Measurements from ENCODE around the gene STXBP4.
"Not testable (repeated sequence)": the region's sequence is repeated elsewhere in the genome, so short reads cannot be mapped to it uniquely, and the experiment has no call there.

The STXBP4 gene

DNA sequence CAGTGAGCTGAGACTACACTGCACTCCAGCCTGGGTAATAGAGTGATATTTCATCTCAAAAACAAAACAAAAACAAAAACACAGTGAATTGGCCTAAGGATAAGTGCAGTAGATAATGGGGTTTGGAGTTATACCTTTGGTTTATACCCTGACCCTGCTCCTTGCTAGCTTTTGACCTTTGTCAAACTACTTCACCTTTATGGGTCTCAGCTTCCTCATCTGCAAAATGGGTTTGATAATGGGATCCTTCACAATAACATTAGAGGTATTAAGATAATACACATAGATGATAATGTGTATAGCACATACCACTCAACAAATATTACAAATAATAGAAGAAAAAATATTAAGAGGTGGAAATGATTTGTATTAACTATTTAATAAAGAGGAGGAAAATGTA lies 85.9 kb downstream of the STXBP4 start:
- no peak for DNase-seq (ENCODE audit: low read depth in 3 of 3)

DNA sequence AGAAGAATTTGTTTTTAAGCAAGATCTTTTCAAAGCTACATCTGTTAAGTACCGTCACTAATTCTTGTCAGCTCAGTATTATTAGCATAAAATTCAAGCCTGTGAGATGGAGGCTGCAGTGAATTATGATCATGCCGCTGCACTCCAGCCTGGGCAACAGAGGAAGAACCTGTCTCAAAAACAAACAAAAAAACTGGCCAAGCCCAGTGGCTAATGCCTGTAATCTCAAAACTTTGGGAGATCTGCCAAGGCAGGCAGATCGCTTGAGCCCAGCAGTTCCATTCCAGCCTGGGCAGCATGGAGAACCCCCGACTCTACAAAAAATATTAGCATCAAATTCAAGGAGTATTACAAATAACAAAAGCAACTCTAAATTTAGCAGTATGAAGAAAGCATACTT lies 88.0 kb downstream of the STXBP4 start:
- DNase-seq (ENCODE audit: low read depth in 3 of 3): no peak

DNA sequence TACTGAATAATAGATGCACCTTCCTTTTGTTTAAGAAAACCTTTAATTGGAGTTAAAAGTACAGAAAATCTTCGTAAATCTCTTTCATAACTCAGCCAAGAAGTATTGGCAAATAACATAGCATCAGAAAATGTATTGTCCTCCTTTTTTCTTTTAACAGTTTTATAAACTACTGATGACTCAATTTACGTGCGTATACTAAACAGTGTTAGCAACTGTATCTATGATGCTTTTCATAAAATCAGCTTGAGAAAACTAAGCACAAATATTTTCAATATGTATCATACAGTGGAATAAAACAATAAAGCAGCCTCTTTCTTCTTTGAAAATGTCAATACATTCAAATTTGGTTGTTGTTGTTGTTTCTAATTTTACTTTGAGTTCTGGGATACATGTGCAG lies 88.6 kb downstream of the STXBP4 start:
- DNase-seq (ENCODE audit: low read depth in 3 of 3): no peak

DNA sequence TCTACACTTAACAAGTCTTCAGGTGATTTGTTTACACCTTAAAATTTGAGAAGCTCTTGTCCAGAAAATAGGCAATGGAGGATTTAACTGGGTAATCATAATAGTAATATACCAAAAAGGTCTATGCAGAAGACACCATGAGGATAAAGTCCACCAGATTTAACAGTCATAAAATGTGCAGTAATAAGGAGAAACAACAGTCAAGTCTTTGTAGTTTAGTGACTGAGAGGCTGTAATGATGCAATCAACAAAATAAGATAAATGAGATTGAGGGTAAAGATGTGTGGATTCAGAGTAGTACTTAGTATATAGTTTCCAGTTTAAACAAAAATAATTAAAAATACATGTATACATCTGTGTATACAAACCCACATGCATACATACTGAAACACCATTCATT lies 91.2 kb downstream of the STXBP4 start:
- DNase-seq (ENCODE audit: low read depth in 3 of 3): no peak

DNA sequence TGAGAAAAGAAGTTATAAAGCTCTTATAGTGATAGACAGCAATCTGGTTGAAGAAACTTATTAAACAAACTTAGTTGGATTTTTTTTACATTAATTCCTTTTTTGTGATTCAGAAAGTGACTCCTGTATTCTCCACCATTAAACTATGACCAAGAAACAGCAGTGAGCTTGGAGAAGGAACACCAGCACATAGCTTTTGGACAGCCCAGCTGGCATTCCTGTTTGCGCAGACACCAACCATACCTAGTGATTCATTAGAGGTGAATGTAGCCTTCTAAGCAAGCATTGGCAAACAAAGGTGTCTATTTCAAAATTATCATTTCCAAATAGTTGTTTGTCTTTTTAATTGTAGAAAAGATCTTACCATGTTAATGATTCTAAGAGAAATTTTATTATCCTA lies 94.4 kb downstream of the STXBP4 start:
- no peak for DNase-seq (ENCODE audit: low read depth in 3 of 3)

DNA sequence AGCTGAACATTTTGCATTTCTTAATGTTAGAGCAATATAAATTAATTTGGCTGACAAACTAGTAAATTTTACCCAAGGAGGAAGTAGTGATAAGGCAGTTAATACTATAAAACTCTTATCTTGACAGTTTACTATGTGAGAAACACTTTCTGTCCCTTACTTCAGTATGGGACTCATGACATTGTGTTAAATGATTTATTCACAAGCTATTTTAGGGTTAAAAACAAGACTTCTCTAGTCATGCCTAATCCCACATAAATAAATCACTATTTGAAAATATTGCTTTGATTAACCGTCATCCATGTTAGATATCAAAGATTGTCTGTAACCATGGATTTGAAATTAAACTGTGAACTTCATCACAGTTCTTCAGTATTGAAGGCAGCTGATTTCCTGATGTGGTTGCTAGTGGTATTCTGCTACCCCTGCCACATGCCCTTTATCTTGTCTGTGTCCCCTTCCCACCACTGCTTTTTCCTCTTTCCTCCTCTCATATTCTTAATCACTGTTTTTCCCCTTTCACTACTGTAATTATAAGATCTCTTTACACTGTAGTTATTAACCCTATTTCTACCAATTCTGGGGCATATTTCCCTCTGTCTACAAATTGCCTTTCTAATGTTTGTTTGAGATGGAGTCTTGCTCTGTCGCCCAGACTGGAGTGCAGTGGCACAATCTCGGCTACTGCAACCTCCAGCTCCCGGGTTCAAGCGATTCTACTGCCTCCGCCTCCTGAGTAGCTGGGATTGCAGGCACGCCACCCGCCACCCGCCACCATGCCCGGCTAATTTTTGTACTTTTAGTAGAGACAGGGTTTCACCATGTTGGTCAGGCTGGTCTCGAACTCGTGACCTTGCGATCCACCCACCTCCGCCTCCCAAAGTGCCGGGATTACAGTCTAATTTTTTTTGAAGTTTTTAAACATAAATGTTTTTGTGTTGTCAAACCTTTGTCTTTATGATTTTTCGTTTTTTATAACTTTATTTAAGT lies 95.6 kb downstream of the STXBP4 start:
- no peak for DNase-seq (ENCODE audit: low read depth in 3 of 3)

DNA sequence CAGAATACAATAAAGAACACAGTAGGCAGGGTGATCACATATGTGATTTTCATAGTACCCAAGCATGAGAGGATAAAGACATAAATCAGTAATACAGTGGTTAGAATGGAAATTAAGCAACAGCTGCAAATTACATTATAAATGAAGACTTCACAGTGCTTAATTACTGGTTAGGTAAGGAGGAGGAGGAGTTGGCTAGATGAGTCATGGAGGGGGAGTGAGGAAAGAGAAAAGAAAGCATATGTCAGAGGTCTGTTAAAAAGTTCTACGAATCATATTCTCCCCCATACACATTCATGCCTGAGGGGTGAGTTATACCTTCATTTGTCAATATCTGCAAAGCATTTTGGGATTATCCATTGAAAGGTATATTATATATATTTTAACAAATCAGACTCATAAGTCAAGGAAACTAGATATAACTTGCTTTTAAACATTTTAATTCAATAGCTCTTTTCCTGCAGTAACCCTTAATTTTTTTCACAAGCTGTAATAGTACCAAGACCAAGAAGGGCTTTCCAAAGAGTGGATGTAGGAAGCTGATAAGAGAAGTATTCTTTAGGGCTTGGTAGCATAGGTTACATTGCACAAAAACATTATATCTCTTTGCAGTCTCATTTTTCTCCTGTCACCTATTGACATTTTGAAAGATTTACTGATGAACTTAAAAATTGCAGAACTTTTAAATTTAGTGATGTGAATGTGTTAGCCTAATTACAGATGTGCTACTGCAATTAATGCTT lies 99.3 kb downstream of the STXBP4 start:
- no peak for DNase-seq (ENCODE audit: low read depth in 3 of 3)

DNA sequence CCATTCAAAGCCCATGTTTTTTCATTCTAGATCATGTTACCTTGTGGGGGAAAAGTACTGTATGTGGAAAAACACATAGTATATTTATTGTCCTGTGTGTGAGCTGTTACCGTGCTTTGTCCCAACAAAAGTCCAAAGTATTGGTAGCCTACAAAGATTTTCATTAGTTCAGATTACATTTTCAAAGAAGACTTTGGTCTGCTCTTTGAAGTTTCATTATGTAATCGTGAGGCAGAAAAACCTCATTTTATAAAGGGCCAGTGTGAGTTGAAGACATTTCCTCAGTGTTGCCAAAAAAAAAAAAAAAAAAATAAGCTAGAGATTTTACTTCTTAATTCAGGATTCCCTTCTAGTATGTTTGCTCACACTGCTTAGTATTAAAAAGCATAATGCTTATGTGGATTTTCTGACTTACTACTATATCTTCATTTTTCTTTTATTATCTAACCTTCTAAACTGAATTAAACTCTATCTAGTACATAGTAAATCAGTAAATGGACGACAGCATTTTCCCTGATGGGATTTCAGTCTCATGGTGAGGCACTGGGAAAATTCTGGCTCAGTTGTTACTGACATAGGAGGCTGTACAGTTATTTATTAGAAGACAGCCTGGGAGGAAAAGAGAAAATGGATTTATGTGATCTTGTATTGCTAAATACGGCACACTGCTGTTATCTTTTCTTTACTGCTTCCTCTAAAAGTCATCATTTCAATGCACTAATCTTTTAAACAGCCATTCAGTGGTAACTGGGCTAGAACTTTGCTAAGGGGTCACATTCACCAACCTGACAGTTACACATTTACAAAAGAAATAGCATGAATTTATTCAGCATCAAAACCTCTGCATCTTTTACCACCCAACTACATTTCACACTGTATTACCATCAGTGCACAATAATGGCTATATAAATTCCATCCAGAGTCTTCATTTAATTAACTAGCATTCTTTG lies 100.6 kb downstream of the STXBP4 start:
- DNase-seq (ENCODE audit: low read depth in 3 of 3): no peak

DNA sequence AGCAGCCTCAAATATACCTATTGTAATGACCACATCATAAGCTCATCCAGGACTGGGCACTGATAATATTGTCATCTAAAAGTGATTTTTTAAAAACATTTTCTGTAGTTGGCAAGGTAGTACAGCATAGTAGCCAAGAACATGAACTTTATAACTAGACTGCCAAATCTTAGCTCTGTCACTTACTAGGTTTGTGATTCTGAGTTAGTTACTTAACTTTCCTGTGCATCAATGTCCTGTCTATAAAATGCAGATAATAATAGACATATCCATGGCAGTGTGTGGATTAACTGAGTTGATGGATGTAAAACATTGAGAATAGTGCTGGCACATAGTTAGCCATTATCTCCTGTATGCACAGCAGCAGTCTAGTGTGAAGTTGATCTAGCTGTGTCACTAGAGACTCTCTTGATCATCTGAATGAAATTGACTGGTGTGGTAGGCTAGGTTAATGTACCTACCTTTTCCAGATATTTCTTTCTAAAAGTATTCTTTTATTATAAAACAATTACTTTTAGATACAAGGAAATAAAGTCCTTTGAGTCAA lies 101.5 kb downstream of the STXBP4 start:
- DNase-seq (ENCODE audit: low read depth in 3 of 3): no peak

DNA sequence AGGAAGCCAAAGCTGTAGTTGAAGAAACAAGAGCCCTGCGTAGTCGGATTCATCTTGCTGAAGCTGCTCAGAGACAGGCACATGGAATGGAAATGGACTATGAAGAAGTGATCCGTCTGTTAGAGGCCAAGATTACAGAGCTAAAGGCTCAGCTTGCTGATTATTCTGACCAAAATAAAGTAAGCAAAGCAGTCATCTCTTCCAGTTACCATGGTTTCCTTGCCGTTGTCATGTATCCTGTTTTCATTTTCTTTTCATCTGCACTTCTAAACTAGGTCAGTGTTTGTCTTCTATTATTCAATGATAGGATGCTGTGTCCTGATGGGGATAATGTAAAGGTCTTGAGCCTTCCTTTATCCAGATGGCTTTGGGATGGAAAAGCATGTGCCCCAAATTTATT lies 104.3 kb downstream of the STXBP4 start:
- DNase-seq (ENCODE audit: low read depth in 3 of 3): no peak

DNA sequence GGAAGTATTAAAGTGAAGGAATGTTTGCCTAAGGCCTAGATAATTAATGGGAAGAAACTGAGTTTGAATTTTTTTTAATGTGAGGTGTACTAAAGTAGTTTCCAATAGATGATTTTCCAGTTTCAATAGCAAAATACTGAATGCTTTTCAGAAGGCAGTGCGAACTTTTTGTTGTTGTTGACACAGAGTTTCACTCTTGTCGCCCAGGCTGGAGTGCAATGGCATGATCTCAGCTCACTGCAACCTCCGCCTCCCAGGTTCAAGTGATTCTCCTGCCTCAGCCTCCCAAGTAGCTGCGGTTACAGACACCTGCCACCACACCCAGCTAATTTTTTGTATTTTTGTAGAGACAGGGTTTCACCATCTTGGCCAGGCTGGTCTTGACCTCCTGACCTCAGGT lies 104.9 kb downstream of the STXBP4 start:
- not testable (repeated sequence) for DNase-seq (ENCODE audit: low read depth in 3 of 3)

DNA sequence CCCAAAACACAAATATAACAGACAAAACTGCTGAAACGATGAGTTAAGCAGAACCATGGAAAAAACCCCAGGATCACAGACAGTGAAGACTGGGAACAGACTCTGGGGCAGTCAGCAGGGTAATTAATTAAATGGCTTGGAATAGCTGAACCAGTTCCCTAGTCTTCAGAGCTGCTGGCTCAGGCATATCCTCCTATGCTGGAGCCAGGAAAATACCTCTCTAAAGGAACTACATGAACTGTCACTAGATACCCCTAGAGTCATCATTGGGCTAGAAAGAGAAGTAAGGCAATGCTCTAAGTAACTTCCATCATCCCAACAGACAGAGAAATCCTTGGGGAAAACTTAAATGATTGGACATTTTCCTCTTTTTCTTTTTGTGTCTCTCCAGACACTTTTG lies 113.0 kb downstream of the STXBP4 start:
- no peak for DNase-seq (ENCODE audit: low read depth in 3 of 3)

DNA sequence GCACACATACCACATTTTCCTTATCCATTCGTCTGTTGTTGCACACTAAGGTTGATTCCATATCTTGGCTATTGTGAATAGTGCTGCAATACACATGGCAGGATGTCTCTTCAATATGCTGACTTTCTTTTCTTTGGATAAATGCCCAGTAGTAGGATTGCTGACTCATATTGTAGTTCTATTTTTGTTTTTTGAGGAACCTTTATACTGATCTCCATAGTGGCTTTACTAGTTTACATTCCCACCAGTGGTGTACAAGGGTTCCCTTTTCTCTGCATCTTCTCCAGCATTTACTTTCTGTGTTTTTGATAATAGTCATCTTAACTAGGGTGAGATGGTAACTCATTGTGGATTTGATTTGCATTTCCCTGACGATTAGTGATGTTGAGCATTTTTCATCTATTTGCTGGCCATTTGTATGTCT lies 118.1 kb downstream of the STXBP4 start:
- no peak for DNase-seq (ENCODE audit: low read depth in 3 of 3)

DNA sequence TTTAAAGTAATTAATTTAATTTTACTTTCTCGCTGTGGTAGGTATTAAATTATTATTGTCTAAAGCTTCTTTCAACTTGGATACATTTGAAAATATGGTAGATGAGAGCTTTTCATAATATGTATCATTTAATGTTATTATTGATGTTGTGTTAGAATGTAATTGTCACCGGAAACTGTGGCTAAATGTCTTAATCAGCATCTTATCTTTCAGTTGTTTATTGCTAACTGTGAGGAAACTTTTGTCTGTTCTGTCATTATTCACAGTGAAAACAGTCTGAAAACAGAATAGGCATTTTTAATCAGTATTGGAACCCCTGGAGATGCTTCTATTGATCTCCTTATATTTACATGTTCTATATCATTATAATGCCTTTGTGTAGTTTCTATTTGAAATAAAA lies 120.7 kb downstream of the STXBP4 start:
- DNase-seq (ENCODE audit: low read depth in 3 of 3): no peak

DNA sequence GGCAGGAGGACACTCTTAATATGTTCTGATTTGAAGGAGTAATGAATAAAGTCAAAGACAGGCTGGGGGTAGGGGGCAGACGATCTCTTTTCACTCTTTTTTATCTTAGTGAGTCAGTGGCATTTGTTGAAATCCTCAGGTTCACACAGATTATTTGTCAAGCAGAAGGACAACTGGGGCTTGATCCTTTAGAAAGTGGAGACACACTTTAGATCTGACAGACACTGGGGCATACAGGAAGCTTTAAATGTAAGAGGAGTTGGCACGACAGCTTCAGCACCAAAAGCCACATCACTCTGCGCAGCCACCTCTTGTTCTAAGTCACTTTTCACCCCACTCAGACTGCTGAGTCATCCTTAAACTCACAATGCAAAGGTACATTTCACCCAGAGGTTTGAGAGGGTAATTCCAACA lies 121.5 kb downstream of the STXBP4 start:
- peak; percentile 0 to 17 (median 12) for DNase-seq (ENCODE audit: low read depth in 3 of 3)

DNA sequence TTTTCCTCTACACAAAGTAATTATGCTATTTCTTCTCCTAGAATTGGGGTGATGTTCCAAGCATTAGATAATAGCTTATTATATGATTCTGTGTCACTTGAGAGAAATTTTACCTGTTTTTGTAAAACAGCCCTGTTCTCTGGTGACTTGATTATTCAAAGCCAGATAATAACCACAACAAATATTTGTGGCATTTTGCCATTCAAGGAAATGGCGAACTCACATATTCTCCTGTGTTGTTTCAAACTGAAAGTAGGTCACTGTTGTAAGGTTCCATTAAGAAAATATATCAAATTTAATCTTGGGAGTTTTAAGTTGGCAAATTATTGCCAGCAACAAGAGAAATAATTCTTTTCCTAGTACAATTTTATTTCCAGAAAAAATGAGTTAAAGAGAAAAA lies 124.8 kb downstream of the STXBP4 start:
- DNase-seq (ENCODE audit: low read depth in 3 of 3): no peak

DNA sequence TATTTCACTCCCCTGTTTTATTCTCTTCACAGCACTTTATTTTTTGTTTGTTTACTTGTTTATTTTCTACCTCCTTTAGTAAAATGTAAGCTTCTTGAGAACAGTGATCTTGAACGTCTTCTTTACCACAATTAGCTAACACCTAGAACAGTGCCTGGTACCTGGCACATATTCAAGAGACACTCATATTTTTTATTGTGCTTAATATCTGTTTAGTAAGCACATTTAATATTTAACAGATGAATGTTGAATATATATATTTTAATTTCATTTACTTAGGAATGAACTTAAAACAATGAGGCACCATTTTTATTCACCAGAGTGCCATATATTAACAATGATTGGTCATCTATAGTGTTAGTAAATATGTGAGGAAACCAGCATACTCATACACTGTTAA lies 130.2 kb downstream of the STXBP4 start:
- no peak for DNase-seq (ENCODE audit: low read depth in 3 of 3)

DNA sequence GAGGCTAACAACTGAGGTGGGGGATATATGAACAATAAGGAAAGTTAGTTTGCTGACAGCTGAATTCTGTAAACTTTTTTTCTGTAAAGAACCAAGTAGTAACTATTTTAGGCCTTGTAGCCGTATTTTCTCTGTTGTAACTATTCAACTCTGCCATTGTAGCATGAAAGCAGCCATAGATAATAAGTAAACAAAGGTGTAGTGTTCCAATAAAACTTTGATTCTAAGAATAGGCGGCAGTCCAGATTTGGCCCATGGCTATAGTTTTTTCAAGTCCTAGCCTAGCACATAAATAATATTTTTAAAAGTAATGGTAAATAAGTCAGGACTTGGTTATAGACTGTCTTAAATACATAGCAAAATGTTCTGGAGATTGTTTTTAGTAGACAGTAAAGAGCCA lies 142.0 kb downstream of the STXBP4 start:
- no peak for DNase-seq (ENCODE audit: low read depth in 3 of 3)

DNA sequence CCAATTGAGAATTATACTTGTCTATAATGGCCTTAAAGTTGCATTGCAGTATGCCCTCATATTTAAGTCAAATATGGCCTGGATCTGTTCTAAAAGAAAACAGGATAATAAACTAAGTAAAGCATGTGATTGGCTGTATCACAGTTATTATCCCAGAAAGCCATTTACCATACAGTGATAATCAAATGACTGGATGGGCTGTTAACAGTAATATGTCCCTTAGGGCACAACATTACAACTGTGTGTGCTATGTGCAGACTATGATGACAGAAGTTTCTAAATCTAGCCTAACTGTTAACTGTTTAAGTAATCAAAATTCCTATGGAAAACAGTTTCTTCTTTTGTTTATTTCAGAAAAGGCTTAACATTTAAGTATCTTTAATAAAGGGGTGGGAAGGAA lies 145.7 kb downstream of the STXBP4 start:
- DNase-seq (ENCODE audit: low read depth in 3 of 3): no peak

DNA sequence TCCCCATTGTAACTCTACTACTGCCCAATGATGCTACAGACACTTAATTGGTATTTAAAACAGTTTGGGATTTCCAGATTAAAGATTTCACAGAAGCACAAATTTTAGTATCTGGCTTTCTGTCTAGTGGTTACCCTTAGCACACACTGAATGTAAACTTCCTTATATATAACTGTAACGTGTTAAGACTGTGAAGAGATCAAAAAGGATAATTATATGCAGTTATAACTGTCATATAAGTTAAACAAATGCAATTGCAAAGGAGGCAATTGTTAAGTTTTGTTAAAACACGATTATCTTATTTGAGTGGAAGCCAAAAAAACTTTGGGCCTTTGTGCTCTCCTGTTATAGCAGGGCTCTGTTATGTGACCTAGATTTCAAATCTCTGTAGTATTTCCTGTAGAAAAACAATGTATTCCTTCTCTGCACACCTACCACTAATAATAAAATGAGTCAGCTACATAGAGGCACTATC lies 147.9 kb downstream of the STXBP4 start:
- no peak for DNase-seq (ENCODE audit: low read depth in 3 of 3)

DNA sequence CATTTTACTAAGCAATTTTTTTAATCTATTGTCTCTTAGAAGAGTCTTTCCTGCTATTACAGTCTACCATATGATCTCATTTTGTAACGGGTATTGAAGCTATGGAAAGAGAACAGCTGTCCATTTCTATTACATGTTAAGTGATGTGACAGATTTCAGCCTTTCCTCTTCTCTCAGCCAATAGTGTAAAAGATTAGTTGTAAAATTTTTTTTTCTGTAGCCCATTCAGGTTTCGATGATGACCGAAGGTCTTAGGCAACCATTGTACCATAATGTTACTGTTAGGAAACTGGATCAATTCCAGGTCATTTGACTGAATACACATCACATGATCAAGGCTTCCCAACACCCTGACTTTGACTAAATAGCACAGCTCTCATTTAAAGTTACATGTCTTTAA lies 148.6 kb downstream of the STXBP4 start:
- no peak for DNase-seq (ENCODE audit: low read depth in 3 of 3)
